ENCODE measurements around the gene ARHGAP26.

DNA sequence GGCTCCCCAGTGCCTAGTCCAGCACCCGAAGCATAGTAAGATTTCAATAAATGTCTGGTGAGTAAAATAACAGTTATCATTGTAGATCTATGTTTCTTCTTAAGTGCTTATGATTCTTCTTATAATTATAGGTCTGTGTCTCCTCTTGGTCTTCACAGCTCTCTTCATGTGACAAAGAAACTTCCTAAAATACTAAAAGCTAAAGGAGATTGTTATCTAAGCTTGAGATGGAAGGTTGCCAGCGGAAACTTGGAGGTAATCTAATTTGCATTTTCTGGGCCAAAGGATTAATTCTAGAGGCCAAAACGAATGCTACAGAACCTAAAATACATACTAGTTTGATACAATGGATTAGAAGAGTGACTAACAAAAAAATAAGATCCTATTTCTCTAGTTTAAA, 13.6 kb upstream of the ARHGAP26 start:
- no peak for TF ChIP-seq SIN3A (IDR thresholded peaks at IDR 0.05; ENCODE audit: borderline replicate concordance, insufficient read depth, low read length)
- TF ChIP-seq, protein P1, sequence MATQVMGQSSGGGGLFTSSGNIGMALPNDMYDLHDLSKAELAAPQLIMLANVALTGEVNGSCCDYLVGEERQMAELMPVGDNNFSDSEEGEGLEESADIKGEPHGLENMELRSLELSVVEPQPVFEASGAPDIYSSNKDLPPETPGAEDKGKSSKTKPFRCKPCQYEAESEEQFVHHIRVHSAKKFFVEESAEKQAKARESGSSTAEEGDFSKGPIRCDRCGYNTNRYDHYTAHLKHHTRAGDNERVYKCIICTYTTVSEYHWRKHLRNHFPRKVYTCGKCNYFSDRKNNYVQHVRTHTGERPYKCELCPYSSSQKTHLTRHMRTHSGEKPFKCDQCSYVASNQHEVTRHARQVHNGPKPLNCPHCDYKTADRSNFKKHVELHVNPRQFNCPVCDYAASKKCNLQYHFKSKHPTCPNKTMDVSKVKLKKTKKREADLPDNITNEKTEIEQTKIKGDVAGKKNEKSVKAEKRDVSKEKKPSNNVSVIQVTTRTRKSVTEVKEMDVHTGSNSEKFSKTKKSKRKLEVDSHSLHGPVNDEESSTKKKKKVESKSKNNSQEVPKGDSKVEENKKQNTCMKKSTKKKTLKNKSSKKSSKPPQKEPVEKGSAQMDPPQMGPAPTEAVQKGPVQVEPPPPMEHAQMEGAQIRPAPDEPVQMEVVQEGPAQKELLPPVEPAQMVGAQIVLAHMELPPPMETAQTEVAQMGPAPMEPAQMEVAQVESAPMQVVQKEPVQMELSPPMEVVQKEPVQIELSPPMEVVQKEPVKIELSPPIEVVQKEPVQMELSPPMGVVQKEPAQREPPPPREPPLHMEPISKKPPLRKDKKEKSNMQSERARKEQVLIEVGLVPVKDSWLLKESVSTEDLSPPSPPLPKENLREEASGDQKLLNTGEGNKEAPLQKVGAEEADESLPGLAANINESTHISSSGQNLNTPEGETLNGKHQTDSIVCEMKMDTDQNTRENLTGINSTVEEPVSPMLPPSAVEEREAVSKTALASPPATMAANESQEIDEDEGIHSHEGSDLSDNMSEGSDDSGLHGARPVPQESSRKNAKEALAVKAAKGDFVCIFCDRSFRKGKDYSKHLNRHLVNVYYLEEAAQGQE (IDR thresholded peaks at IDR 0.05; ENCODE audit: insufficient read depth in 1 of 2, low read depth in 2 of 2, low read length in 2 of 2), result no peak
- TF ChIP-seq POLR2AphosphoS5 (IDR thresholded peaks at IDR 0.05; ENCODE audit: low read depth, low read length), result no peak
- no peak for TF ChIP-seq FOXP2 (optimal IDR thresholded peaks at IDR 0.05; ENCODE audit: borderline replicate concordance, extremely low read depth, extremely low read length, insufficient read depth)

Measured in PFSK-1 (cell line).